ENCODE results near the gene ATP11A. TPM values are rescaled to one million over a fixed set of nuclear protein-coding genes. Genes with fewer than 3 reads are reported as not detected.

The ATP11A gene
- total RNA-seq, 1 experiment from 2014 or later: 8.7 TPM

DNA sequence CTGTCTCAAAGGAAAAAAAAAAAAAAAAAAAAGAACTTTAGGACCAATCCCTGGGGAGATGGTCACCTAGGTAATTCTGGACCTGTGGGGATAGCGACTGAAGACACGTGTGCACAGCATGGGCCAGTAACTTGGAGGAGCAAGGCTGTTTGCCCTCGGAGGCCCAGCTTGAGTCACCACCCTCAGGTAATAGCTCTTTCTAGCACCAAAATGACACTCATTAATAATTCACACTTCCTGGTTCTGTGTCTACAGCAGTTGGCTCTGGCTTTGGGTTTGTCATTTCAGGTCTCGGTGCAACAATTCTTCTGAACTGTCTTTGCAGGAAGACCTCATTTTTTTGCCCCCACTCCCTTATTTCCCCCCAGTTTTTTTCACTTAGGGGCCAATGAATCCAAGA lies 3.9 kb upstream of the ATP11A start:
- Histone ChIP-seq H3K9ac (ENCODE audit: low read length) (no peak overlapping the region), H4K20me1 (ENCODE audit: low read length) (no peaks in the 10 kb centered on the region), H3K27ac (ENCODE audit: low read length) (no peak overlapping the region), H3F3A (ENCODE audit: low read length, unreplicated experiment) (no peaks in the 10 kb centered on the region), H3K4me2 (ENCODE audit: low read length) (no peak overlapping the region), H3K27me3 (ENCODE audit: low read length) (no peaks in the 10 kb centered on the region), H3K9me3 (ENCODE audit: low read length) (no peaks in the 10 kb centered on the region), H3K79me2 (ENCODE audit: low read length) (peaks cover 3% of the 10 kb centered on the region), H3K4me1 (ENCODE audit: insufficient read depth, low read length) (no peaks in the 10 kb centered on the region), H2AFZ (ENCODE audit: low read length) (no peak overlapping the region), H3K36me3 (ENCODE audit: low read depth, low read length) (no peaks in the 10 kb centered on the region), H3K9me2 (replicated peaks; ENCODE audit: low read length) (no peaks in the 10 kb centered on the region), H3K4me3 (ENCODE audit: low read length) (no peak overlapping the region)
- BruUV-seq (replicated peaks): no TSS peak
- intact Hi-C loops (cut with micrococcal nuclease): no loop called here
- ChIA-PET POLR2A (ENCODE audit: unreplicated experiment) (no interaction called here), CTCF (interaction anchor here (0.6 kb wide), 2 partner anchors 60 to 588 kb away, joined by 3 to 12 read pairs; no protein-coding TSS in a partner anchor)
- TF ChIP-seq EZH2phosphoT487 (IDR thresholded peaks at IDR 0.05; ENCODE audit: borderline replicate concordance, low read length): no peak
- TF ChIP-seq, protein P1, sequence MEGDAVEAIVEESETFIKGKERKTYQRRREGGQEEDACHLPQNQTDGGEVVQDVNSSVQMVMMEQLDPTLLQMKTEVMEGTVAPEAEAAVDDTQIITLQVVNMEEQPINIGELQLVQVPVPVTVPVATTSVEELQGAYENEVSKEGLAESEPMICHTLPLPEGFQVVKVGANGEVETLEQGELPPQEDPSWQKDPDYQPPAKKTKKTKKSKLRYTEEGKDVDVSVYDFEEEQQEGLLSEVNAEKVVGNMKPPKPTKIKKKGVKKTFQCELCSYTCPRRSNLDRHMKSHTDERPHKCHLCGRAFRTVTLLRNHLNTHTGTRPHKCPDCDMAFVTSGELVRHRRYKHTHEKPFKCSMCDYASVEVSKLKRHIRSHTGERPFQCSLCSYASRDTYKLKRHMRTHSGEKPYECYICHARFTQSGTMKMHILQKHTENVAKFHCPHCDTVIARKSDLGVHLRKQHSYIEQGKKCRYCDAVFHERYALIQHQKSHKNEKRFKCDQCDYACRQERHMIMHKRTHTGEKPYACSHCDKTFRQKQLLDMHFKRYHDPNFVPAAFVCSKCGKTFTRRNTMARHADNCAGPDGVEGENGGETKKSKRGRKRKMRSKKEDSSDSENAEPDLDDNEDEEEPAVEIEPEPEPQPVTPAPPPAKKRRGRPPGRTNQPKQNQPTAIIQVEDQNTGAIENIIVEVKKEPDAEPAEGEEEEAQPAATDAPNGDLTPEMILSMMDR (conservative IDR thresholded peaks at IDR 0.05; ENCODE audit: low read depth, low read length): no peak
- no peak for TF ChIP-seq EZH2 (IDR thresholded peaks at IDR 0.05; ENCODE audit: low read length, unreplicated experiment)
- no peak for ATAC-seq
- DNase-seq: no peak

DNA sequence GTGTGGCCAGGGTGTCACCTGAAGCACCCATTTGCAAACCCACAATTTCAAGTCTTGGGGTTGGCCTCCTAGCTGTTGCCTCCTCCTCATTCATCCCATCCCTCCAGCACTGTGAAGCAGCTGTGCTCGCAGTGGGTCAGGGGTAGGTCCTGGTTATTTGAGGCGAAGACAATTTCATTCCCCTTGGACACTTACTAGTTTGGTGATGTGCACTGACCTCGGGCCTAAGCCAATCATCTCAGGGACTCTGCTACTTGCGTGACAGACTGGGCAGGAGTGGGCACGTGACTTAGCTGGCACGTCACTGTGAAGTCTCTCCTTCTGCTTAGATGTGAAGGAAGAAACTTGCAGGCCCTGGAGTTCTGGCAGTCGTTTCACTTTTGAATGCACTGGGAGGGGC lies 3.5 kb upstream of the ATP11A start:
- POLR2A ChIA-PET (ENCODE audit: unreplicated experiment): no interaction called here
- ATAC-seq (no peak), DNase-seq (no peak)
- CTCF ChIA-PET: no interaction called here
- no TSS peak for BruUV-seq (replicated peaks)
- Histone ChIP-seq H3K4me2 (ENCODE audit: low read length) (no peak overlapping the region), H3K9me2 (replicated peaks; ENCODE audit: low read length) (no peaks in the 10 kb centered on the region), H3K27ac (ENCODE audit: low read length) (no peak overlapping the region), H4K20me1 (ENCODE audit: low read length) (no peaks in the 10 kb centered on the region), H3K9ac (ENCODE audit: low read length) (no peak overlapping the region), H3K79me2 (ENCODE audit: low read length) (peaks cover 8% of the 10 kb centered on the region), H3K36me3 (ENCODE audit: low read depth, low read length) (no peaks in the 10 kb centered on the region), H2AFZ (ENCODE audit: low read length) (no peak overlapping the region), H3F3A (ENCODE audit: low read length, unreplicated experiment) (no peaks in the 10 kb centered on the region), H3K9me3 (ENCODE audit: low read length) (no peaks in the 10 kb centered on the region), H3K27me3 (ENCODE audit: low read length) (no peaks in the 10 kb centered on the region), H3K4me1 (ENCODE audit: insufficient read depth, low read length) (no peaks in the 10 kb centered on the region; the same call in 1 of the 2 replicates), H3K4me3 (ENCODE audit: low read length) (no peak overlapping the region)
- intact Hi-C loops (cut with micrococcal nuclease): no loop called here
- TF ChIP-seq EZH2 (IDR thresholded peaks at IDR 0.05; ENCODE audit: low read length, unreplicated experiment): no peak

DNA sequence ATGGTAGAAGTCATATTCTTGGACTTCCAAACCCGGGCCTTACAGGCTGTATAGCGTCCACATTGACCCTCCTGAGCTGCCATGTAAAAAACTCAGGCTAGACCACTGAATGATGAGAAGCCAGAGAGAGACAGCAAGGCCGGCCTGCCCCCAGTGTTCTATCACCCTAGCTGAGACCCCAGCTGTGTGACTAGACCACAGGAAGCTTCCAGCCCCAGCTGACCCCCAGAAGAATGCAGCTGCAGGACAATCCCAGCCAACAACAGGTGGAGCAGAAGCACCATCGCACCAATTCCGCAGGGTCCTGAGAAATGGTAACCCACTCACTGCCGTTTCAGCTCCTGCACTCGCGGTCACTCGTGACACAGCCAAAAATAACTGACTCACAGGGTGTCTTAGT lies 2.9 kb upstream of the ATP11A start:
- H3K79me2 ChIP-seq (ENCODE audit: low read length): peaks cover 14% of the 10 kb centered on the region
- H3K36me3 ChIP-seq (ENCODE audit: low read depth, low read length): no peaks in the 10 kb centered on the region
- no peaks in the 10 kb centered on the region for H3K27me3 ChIP-seq (ENCODE audit: low read length)
- no peaks in the 10 kb centered on the region for H3K9me2 ChIP-seq (replicated peaks; ENCODE audit: low read length)
- intact Hi-C loops (cut with micrococcal nuclease): no loop called here
- no peaks in the 10 kb centered on the region for H3K9me3 ChIP-seq (ENCODE audit: low read length)
- no peak overlapping the region for H3K4me3 ChIP-seq (ENCODE audit: low read length)
- no peak overlapping the region for H2AFZ ChIP-seq (ENCODE audit: low read length)
- H3K27ac ChIP-seq (ENCODE audit: low read length): no peak overlapping the region
- CTCF ChIA-PET: no interaction called here
- H4K20me1 ChIP-seq (ENCODE audit: low read length): no peaks in the 10 kb centered on the region
- no TSS peak for BruUV-seq (replicated peaks)
- no peaks in the 10 kb centered on the region; the same call in 1 of the 2 replicates for H3K4me1 ChIP-seq (ENCODE audit: insufficient read depth, low read length)
- H3K4me2 ChIP-seq (ENCODE audit: low read length): no peak overlapping the region
- DNase-seq: no peak
- ATAC-seq: no peak
- no peak overlapping the region for H3K9ac ChIP-seq (ENCODE audit: low read length)
- no peak for TF ChIP-seq EZH2phosphoT487 (IDR thresholded peaks at IDR 0.05; ENCODE audit: borderline replicate concordance, low read length)
- TF ChIP-seq EZH2 (IDR thresholded peaks at IDR 0.05; ENCODE audit: low read length, unreplicated experiment): no peak
- TF ChIP-seq, protein P1 (conservative IDR thresholded peaks at IDR 0.05; ENCODE audit: low read depth, low read length): no peak
- POLR2A ChIA-PET (ENCODE audit: unreplicated experiment): no interaction called here
- no peaks in the 10 kb centered on the region for H3F3A ChIP-seq (ENCODE audit: low read length, unreplicated experiment)
